HG03469 (cell line): ENCODE data around the gene KIAA1217.

Source experiments
- ATAC-seq: cut with Tn5 transposase; IDR thresholded peaks from one replicate; pipeline ENCODE4 v1.9.1; 2021; ENCODE audit warnings: mild to moderate bottlenecking, moderate library complexity, moderate number of reproducible peaks; ENCODE audit not compliant: unreplicated experiment

KIAA1217 gene

GRCh38 chr10:24207341-24207740 is 1.6 kb upstream of the KIAA1217 start:
- ATAC-seq: no peak

GRCh38 chr10:24207781-24208611 is 942 bp upstream of the KIAA1217 start:
- ATAC-seq: no peak

GRCh38 chr10:24209432-24209771 is 464 bp downstream of the KIAA1217 start:
- ATAC-seq: no peak

GRCh38 chr10:24209946-24210491 is 1.1 kb downstream of the KIAA1217 start:
- ATAC-seq: peak; percentile 66

GRCh38 chr10:24210501-24210900 is 1.6 kb downstream of the KIAA1217 start:
- ATAC-seq: no peak

GRCh38 chr10:24213266-24213665 is 4.3 kb downstream of the KIAA1217 start:
- no peak for ATAC-seq

- ATAC-seq: no peak
Measured at GRCh38 chr10:24213881-24214280, 4.9 kb downstream of the KIAA1217 start.

GRCh38 chr10:24214762-24215161 is 5.8 kb downstream of the KIAA1217 start:
- ATAC-seq: no peak

GRCh38 chr10:24215196-24215595 is 6.3 kb downstream of the KIAA1217 start:
- no peak for ATAC-seq

GRCh38 chr10:24215603-24216002 is 6.7 kb downstream of the KIAA1217 start:
- no peak for ATAC-seq

- no peak for ATAC-seq
Measured at GRCh38 chr10:24219963-24220362, 11.0 kb downstream of the KIAA1217 start.

- ATAC-seq: no peak
Measured at GRCh38 chr10:24223341-24223740, 14.4 kb downstream of the KIAA1217 start.

GRCh38 chr10:24223953-24224352 is 15.0 kb downstream of the KIAA1217 start:
- ATAC-seq: no peak

- no peak for ATAC-seq
Measured at GRCh38 chr10:24228642-24229041, 19.7 kb downstream of the KIAA1217 start.

GRCh38 chr10:24229909-24230308 is 21.0 kb downstream of the KIAA1217 start:
- no peak for ATAC-seq

GRCh38 chr10:24231200-24231599 is 22.3 kb downstream of the KIAA1217 start:
- ATAC-seq: no peak

GRCh38 chr10:24234784-24235183 is 25.8 kb downstream of the KIAA1217 start:
- ATAC-seq: no peak

GRCh38 chr10:24235471-24235870 is 26.5 kb downstream of the KIAA1217 start:
- ATAC-seq: no peak

- no peak for ATAC-seq
Measured at GRCh38 chr10:24237801-24238395, 29.0 kb downstream of the KIAA1217 start.

GRCh38 chr10:24238519-24239247 is 29.7 kb downstream of the KIAA1217 start:
- ATAC-seq: no peak

- no peak for ATAC-seq
Measured at GRCh38 chr10:24239289-24240040, 30.5 kb downstream of the KIAA1217 start.
